KG1 (cell line): Measurements from ENCODE around the gene CBARP.
A peak's percentile ranks its signal among the peaks of the same experiment; 100 is the strongest.

Source experiments
- DNase-seq: peaks from one replicate; lab custom pipeline; 2025; lab: John Stamatoyannopoulos, UW

The CBARP gene

DNA sequence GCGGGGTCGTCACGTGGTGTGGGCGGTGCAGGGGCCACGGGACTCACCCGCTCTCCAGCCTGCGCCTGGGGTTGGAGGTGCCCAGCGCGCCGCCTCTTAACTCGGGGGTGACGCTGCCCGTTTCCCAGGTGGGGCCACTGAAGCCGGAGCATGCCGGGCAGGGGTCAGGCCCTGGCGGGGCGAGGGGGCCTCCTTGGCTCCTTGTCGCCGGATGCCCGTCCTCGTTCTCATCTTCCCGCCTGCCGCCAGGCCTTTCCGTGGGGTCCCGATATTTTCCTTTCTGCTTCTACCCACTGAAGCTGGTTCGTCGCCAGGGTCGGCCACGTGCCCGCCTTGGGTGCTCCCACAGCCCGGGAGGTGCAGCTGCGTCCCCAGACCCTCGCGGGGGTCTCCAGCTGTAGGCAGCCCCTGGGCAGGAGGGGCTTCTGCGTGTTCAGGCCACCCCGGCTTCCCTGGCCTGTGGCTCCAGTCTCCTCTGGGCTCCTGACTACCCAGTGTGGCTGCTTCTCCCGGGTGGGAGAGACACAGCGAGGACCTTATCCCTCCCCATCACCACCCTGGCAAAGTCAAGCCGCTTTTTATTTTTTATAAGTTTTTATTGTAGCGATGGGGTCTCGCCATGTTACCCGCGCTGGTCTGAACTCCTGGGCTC lies 38.3 kb upstream of the CBARP start:
- DNase-seq: no peak

GRCh38 chr19:1275260-1275975 lies 37.6 kb upstream of the CBARP start, which contains the start of gene FAM174C:
Gene FAM174C, plus strand, starts transcription at chr19:1275530. Its CDS starts 20 bp downstream, at chr19:1275550.
- peak; percentile 97 for DNase-seq

DNA sequence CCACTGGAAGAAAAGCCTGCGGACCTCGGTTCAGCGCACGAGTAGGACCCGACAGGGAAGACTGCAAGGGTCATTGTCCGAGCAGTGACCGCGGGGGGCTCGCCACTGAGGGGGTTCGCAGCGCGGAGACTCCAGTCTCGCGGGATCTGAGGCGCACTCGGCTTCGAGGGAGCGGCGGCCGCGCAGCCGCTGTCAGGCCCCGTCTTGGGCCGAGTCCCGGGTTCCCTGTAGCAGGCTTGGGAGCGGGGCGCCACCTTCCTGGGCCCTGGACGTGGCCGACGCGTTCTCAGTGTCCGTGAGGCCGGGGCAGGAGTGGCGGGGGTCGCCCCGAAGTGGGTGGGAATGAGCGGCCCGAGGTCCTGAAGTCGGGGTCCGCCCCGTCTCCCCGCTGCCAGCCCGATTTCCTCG lies 37.1 kb upstream of the CBARP start:
- no peak for DNase-seq

DNA sequence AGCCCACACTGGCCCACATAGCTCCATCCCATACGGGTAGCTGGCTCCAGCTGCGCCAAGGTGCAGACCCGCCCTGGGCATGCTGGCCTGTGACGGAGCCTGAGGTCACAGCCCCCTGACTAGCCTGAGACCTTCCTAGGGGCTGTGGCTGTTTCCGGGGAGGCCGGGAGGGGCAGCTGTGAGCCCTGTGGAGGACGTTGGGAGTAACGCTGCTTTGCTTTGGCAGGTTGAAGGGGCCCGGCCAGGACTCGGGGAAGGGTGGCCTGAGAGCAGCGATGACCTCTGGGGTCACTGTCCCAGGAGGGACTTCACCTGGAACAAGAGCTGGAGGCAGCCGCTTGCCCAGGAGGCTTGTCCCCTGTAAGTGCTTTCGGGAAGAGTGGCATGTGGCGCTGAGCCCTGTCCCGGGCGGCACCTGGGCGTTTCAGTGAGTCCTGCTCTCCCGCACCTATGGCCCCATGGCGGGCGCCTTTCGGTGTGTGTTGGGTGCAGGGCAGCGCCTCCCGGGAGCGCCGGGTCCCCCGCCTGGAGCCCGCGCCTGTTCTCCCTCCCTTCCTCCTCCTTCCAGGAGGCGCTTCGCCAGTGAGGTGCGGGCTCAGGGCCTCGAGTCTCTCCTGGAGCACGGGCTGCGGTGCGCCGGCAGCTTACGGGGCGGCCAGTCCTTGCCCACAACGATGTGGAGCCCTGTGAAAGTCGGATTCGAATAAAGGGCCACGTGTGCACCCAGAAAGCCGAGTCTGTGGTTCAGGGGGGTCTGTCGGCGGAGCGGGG lies 36.5 kb upstream of the CBARP start:
- no peak for DNase-seq

GRCh38 chr19:1273263-1274041 lies 35.6 kb upstream of the CBARP start:
- no peak for DNase-seq

- DNase-seq: no peak
Observed at GRCh38 chr19:1272423-1273262, 34.8 kb upstream of the CBARP start.

DNA sequence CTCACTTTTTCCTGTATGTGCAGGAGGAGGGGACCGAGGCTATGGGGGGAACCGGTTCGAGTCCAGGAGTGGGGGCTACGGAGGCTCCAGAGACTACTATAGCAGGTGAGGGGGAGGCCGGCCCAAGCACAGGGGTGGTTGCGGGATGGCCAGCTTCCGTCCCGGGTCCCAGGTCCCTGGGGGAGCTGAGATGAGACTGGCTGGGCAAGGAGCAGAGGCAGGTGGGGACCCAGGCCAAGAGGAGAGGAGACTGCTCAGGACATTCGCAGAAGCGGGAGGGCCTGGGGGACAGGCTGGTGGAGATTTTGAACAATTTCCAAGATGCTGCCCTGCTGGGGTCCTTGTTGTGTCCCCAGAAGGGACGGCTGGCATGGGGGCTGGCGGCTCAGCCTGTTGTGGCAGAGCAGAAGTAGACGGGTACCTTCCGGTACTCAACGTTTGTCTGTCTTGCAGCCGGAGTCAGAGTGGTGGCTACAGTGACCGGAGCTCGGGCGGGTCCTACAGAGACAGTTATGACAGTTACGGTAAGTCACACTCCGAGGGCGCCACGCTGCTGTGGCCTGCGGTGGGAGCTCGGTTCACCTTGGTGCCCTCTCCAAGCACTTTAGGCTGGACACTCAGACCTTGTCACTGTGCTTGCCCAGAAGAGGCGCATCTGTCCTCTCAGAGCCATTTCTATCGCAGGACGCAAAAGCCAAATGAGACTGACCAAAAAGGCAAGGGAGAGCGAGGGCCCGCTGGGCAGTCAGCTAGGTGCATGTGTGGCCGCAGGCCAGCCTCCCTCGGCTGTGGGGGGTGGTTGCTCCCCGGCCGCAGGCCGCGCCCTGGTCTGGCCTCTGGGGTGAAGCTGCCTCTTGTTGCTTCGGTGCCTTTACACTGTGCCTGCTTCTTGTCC lies 34.0 kb upstream of the CBARP start:
- no peak for DNase-seq

DNA sequence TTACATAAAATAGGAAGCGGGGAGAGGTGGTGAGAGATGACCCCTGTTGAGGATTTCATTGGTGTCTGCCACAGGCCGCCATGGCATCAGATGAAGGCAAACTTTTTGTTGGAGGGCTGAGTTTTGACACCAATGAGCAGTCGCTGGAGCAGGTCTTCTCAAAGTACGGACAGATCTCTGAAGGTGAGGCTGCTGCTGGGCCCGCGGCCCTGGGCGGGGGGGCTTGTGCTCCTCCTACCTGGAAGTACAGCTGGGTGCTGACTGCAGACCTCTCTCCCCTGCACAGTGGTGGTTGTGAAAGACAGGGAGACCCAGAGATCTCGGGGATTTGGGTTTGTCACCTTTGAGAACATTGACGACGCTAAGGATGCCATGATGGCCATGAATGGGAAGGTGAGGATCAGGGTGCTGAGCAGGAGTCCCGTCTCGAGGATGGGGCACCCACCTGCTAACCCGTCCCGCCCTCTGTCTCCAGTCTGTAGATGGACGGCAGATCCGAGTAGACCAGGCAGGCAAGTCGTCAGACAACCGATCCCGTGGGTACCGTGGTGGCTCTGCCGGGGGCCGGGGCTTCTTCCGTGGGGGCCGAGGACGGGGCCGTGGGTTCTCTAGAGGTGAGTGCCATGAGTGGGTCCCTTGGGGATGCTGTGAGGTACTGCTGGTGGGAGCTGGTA lies 33.2 kb upstream of the CBARP start:
- DNase-seq: no peak

- no peak for DNase-seq
Observed at GRCh38 chr19:1270213-1270853, 32.5 kb upstream of the CBARP start.

DNA sequence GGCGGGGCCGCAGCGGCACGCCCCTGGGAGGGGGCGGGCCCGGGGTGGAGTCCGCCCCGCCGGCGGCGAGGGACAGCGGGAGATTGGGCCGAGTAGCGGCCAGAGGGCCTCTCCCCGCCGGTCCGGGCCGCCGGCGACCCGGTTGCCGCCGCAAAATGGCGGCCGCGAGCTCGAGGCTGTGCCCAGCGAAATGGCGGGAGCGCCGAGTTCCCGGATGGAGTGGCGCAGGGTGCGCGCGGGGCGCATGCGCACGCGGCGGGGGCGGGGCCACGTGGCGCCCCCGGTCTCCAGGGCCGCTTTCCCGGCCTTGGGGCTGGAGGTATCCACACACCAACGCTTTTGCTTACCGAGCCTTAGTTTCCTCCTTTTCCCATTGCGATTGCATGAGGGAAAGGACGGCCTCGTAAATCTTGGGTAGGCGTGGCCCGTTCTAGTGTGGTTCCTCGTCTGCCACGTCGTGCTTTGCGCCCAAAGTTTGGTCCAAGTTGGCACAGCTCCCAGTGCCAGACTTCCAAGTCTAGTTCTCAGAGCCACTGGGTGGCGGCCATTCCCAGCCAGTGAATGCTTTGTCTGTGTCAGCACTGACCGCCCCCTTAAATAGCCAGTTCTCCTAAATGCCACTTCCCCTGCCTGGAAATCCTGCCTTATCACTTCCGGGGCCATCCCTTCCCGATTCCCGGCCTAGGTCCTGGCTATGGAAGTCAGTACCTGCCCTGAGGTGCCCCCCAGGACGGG lies 31.8 kb upstream of the CBARP start:
- peak; percentile 48 for DNase-seq

- peak; percentile 95 for DNase-seq
Observed at GRCh38 chr19:1269065-1269477, 31.3 kb upstream of the CBARP start, which contains the start of gene CIRBP. Gene CIRBP, plus strand, starts transcription at chr19:1269332. Its CDS starts 1,602 bp downstream, at chr19:1270934.

DNA sequence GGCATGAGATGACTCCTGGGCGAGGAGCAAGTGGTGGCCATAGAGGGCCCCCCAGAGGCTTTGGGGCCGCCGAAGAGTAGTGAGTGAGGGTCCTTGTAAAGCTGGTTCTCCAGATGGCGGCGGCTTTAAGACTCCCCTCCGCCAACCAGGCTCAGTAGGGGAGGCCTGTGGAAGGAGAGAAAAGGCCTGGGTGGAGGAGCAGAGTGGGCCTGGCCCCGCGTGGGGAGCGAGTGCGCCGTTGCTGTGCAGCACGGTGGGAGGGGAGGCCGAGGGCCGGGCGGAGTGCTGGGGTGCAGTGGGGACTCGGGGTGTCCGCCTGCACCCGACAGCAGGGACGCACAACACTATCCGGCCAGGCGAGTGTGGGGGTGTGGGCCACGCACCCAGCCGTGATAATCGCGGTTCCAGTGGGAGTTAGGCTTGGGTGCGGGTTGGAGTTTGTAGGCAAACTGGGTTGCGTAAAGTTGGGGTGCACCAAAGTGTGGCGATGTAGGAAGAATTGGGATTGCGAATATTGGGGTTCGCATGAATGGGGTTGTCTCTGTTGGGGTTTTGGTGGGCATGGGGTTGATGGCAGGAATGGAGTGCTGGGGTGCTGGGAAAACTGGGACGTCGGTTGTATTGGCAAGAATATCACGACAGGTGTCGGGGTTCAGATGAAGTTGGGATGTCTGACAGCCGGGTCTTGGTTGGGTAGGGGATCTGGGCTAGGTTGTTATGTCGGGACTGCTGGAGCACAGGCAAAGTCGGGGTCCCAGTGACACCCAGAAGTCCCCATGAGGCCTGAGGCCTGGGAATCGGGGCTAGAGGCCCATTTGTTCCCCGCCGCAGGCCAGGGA lies 30.6 kb upstream of the CBARP start:
- DNase-seq: no peak

GRCh38 chr19:1267477-1268225 lies 29.8 kb upstream of the CBARP start:
- DNase-seq: no peak

GRCh38 chr19:1266916-1267476 lies 29.2 kb upstream of the CBARP start:
- DNase-seq: peak; percentile 29

- DNase-seq: no peak
Observed at GRCh38 chr19:1266129-1266915, 28.5 kb upstream of the CBARP start.
